GM19324 (cell line): ENCODE data around the gene MACROH2A1.
"Not testable (repeated sequence)": the region's sequence is repeated elsewhere in the genome, so short reads cannot be mapped to it uniquely, and the experiment has no call there.

Source experiments
- ATAC-seq: cut with Tn5 transposase; IDR thresholded peaks from one replicate; pipeline ENCODE4 v1.9.1; 2021; ENCODE audit warnings: mild to moderate bottlenecking, moderate library complexity; ENCODE audit not compliant: unreplicated experiment, low FRiP score

MACROH2A1 gene

GRCh38 chr5:135379046-135379654 lies 19.9 kb downstream of the MACROH2A1 start:
- no peak for ATAC-seq

- no peak for ATAC-seq
Observed at GRCh38 chr5:135377751-135378680, 21.0 kb downstream of the MACROH2A1 start.

- no peak for ATAC-seq
Observed at GRCh38 chr5:135376961-135377624, 21.9 kb downstream of the MACROH2A1 start.

GRCh38 chr5:135375040-135375793 lies 23.8 kb downstream of the MACROH2A1 start:
- no peak for ATAC-seq

GRCh38 chr5:135373736-135374515 lies 25.1 kb downstream of the MACROH2A1 start:
- no peak for ATAC-seq

GRCh38 chr5:135372654-135373381 lies 26.2 kb downstream of the MACROH2A1 start:
- no peak for ATAC-seq

GRCh38 chr5:135371622-135372232 lies 27.3 kb downstream of the MACROH2A1 start:
- no peak for ATAC-seq

GRCh38 chr5:135369952-135370351 lies 29.1 kb downstream of the MACROH2A1 start:
- no peak for ATAC-seq

GRCh38 chr5:135367554-135367953 lies 31.5 kb downstream of the MACROH2A1 start:
- ATAC-seq: no peak

- no peak for ATAC-seq
Observed at GRCh38 chr5:135367076-135367475, 32.0 kb downstream of the MACROH2A1 start.

GRCh38 chr5:135365281-135365680 lies 33.8 kb downstream of the MACROH2A1 start:
- no peak for ATAC-seq

GRCh38 chr5:135364421-135365262 lies 34.4 kb downstream of the MACROH2A1 start:
- ATAC-seq: no peak

- not testable (repeated sequence) for ATAC-seq
Observed at GRCh38 chr5:135363342-135363741, 35.7 kb downstream of the MACROH2A1 start.

- no peak for ATAC-seq
Observed at GRCh38 chr5:135362102-135362501, 36.9 kb downstream of the MACROH2A1 start.

GRCh38 chr5:135360278-135361274 lies 38.5 kb downstream of the MACROH2A1 start:
- no peak for ATAC-seq

- ATAC-seq: no peak
Observed at GRCh38 chr5:135359374-135360165, 39.5 kb downstream of the MACROH2A1 start.
